ENCODE data around the gene CCDC91.

Gene CCDC91

GRCh38 chr12:28178775-28179174, 11.5 kb upstream of the CCDC91 start:
- no peak overlapping the region for H2AFZ ChIP-seq (ENCODE audit: low read depth, low read length)
- no peak overlapping the region for H3K23ac ChIP-seq (ENCODE audit: low read length in 2 of 2)
- H3K27ac ChIP-seq (ENCODE audit: low read length, poor library complexity, severe bottlenecking): no peak overlapping the region
- no peak overlapping the region for H3K18ac ChIP-seq (ENCODE audit: low read depth in 1 of 2, low read length in 2 of 2)
- H2BK5ac ChIP-seq (ENCODE audit: low read depth, low read length, poor library complexity, severe bottlenecking): no peak overlapping the region
- H3K9ac ChIP-seq (ENCODE audit: low read length): no peak overlapping the region
- no peaks in the 10 kb centered on the region for H3K9me3 ChIP-seq (ENCODE audit: control insufficient read depth, low read length)
- H2BK120ac ChIP-seq (ENCODE audit: low read depth, low read length): no peak overlapping the region
- DNase-seq: no peak
- H4K8ac ChIP-seq (ENCODE audit: low read length): no peak overlapping the region
- no peaks in the 10 kb centered on the region for H3K79me1 ChIP-seq (replicated peaks; ENCODE audit: low read length, poor library complexity, severe bottlenecking)
- no peaks in the 10 kb centered on the region for H3K27me3 ChIP-seq (ENCODE audit: control insufficient read depth in 1 of 2, insufficient read depth in 1 of 2, low read length in 2 of 2)
- no peak overlapping the region for H3K4ac ChIP-seq (ENCODE audit: low read depth in 1 of 2, low read length in 2 of 2)
- H2BK12ac ChIP-seq (ENCODE audit: low read length in 2 of 2): no peak overlapping the region
- no peak overlapping the region for H4K91ac ChIP-seq (ENCODE audit: low read length)
- 85% methylated on average over 7 of the region's 7 CpGs for WGBS
- H3K4me1 ChIP-seq (ENCODE audit: control insufficient read depth, insufficient read depth, low read depth, low read length): no peaks in the 10 kb centered on the region
- no peaks in the 10 kb centered on the region for H3K36me3 ChIP-seq (ENCODE audit: control insufficient read depth in 1 of 2, insufficient read depth in 2 of 2, low read depth in 1 of 2, low read length in 2 of 2)
- H2AK5ac ChIP-seq (ENCODE audit: low read length, severe bottlenecking): no peak overlapping the region
- no peak overlapping the region for H3K14ac ChIP-seq (ENCODE audit: low read length in 2 of 2)
- H3K4me2 ChIP-seq (ENCODE audit: low read length, poor library complexity, severe bottlenecking): no peak overlapping the region
- no peak overlapping the region for H3K4me3 ChIP-seq (ENCODE audit: insufficient read depth in 1 of 2, low read depth in 1 of 2, low read length in 2 of 2)
- H2BK15ac ChIP-seq (ENCODE audit: low read depth, poor library complexity, severe bottlenecking): no peak overlapping the region

GRCh38 chr12:28180786-28181185, 9.5 kb upstream of the CCDC91 start:
- Histone ChIP-seq H3K14ac (ENCODE audit: low read length in 2 of 2) (no peak overlapping the region), H3K79me1 (replicated peaks; ENCODE audit: low read length, poor library complexity, severe bottlenecking) (no peaks in the 10 kb centered on the region), H3K4me2 (ENCODE audit: low read length, poor library complexity, severe bottlenecking) (no peak overlapping the region), H3K27ac (ENCODE audit: low read length, poor library complexity, severe bottlenecking) (no peak overlapping the region), H3K27me3 (ENCODE audit: control insufficient read depth in 1 of 2, insufficient read depth in 1 of 2, low read length in 2 of 2) (no peaks in the 10 kb centered on the region), H4K8ac (ENCODE audit: low read length) (no peak overlapping the region), H3K4ac (ENCODE audit: low read depth in 1 of 2, low read length in 2 of 2) (no peak overlapping the region), H3K23ac (ENCODE audit: low read length in 2 of 2) (no peak overlapping the region), H3K4me1 (ENCODE audit: control insufficient read depth, insufficient read depth, low read depth, low read length) (no peaks in the 10 kb centered on the region), H3K4me3 (ENCODE audit: insufficient read depth in 1 of 2, low read depth in 1 of 2, low read length in 2 of 2) (no peak overlapping the region), H3K9me3 (ENCODE audit: control insufficient read depth, low read length) (no peaks in the 10 kb centered on the region), H2BK15ac (ENCODE audit: low read depth, poor library complexity, severe bottlenecking) (no peak overlapping the region), H2BK5ac (ENCODE audit: low read depth, low read length, poor library complexity, severe bottlenecking) (no peak overlapping the region), H2BK12ac (ENCODE audit: low read length in 2 of 2) (no peak overlapping the region), H3K18ac (ENCODE audit: low read depth in 1 of 2, low read length in 2 of 2) (no peak overlapping the region), H2BK120ac (ENCODE audit: low read depth, low read length) (no peak overlapping the region), H3K9ac (ENCODE audit: low read length) (no peak overlapping the region), H3K36me3 (ENCODE audit: control insufficient read depth in 1 of 2, insufficient read depth in 2 of 2, low read depth in 1 of 2, low read length in 2 of 2) (no peaks in the 10 kb centered on the region), H4K91ac (ENCODE audit: low read length) (no peak overlapping the region), H2AK5ac (ENCODE audit: low read length, severe bottlenecking) (no peak overlapping the region), H2AFZ (ENCODE audit: low read depth, low read length) (no peak overlapping the region)
- DNase-seq: no peak
- 78% methylated on average over 1 of the region's 3 CpGs for WGBS

GRCh38 chr12:28184375-28184774, 5.9 kb upstream of the CCDC91 start:
- peaks cover 20% of the 10 kb centered on the region for H3K9me3 ChIP-seq (ENCODE audit: control insufficient read depth, low read length)
- no peak overlapping the region for H3K4me2 ChIP-seq (ENCODE audit: low read length, poor library complexity, severe bottlenecking)
- DNase-seq: no peak
- H3K27me3 ChIP-seq (ENCODE audit: control insufficient read depth in 1 of 2, insufficient read depth in 1 of 2, low read length in 2 of 2): no peaks in the 10 kb centered on the region
- H3K18ac ChIP-seq (ENCODE audit: low read depth in 1 of 2, low read length in 2 of 2): no peak overlapping the region
- no peak overlapping the region for H3K14ac ChIP-seq (ENCODE audit: low read length in 2 of 2)
- H3K4ac ChIP-seq (ENCODE audit: low read depth in 1 of 2, low read length in 2 of 2): no peak overlapping the region
- no peak overlapping the region for H3K27ac ChIP-seq (ENCODE audit: low read length, poor library complexity, severe bottlenecking)
- H3K36me3 ChIP-seq (ENCODE audit: control insufficient read depth in 1 of 2, insufficient read depth in 2 of 2, low read depth in 1 of 2, low read length in 2 of 2): no peaks in the 10 kb centered on the region
- H3K4me3 ChIP-seq (ENCODE audit: insufficient read depth in 1 of 2, low read depth in 1 of 2, low read length in 2 of 2): no peak overlapping the region
- WGBS: 100% methylated on average over 1 of the region's 1 CpG
- no peak overlapping the region for H2BK15ac ChIP-seq (ENCODE audit: low read depth, poor library complexity, severe bottlenecking)
- no peak overlapping the region for H3K9ac ChIP-seq (ENCODE audit: low read length)
- no peak overlapping the region for H2AFZ ChIP-seq (ENCODE audit: low read depth, low read length)
- H2AK5ac ChIP-seq (ENCODE audit: low read length, severe bottlenecking): no peak overlapping the region
- no peak overlapping the region for H2BK120ac ChIP-seq (ENCODE audit: low read depth, low read length)
- no peak overlapping the region for H4K8ac ChIP-seq (ENCODE audit: low read length)
- H3K4me1 ChIP-seq (ENCODE audit: control insufficient read depth, insufficient read depth, low read depth, low read length): no peaks in the 10 kb centered on the region
- no peak overlapping the region for H3K23ac ChIP-seq (ENCODE audit: low read length in 2 of 2)
- no peak overlapping the region for H4K91ac ChIP-seq (ENCODE audit: low read length)
- no peaks in the 10 kb centered on the region for H3K79me1 ChIP-seq (replicated peaks; ENCODE audit: low read length, poor library complexity, severe bottlenecking)
- H2BK5ac ChIP-seq (ENCODE audit: low read depth, low read length, poor library complexity, severe bottlenecking): no peak overlapping the region
- H2BK12ac ChIP-seq (ENCODE audit: low read length in 2 of 2): no peak overlapping the region

- H4K8ac ChIP-seq (ENCODE audit: low read length): no peak overlapping the region
- H2AFZ ChIP-seq (ENCODE audit: low read depth, low read length): no peak overlapping the region
- H2BK5ac ChIP-seq (ENCODE audit: low read depth, low read length, poor library complexity, severe bottlenecking): no peak overlapping the region
- H2BK120ac ChIP-seq (ENCODE audit: low read depth, low read length): no peak overlapping the region
- no peaks in the 10 kb centered on the region for H3K27me3 ChIP-seq (ENCODE audit: control insufficient read depth in 1 of 2, insufficient read depth in 1 of 2, low read length in 2 of 2)
- no peak overlapping the region for H3K4ac ChIP-seq (ENCODE audit: low read depth in 1 of 2, low read length in 2 of 2)
- no peak overlapping the region for H3K27ac ChIP-seq (ENCODE audit: low read length, poor library complexity, severe bottlenecking)
- no peak overlapping the region for H4K91ac ChIP-seq (ENCODE audit: low read length)
- H2BK15ac ChIP-seq (ENCODE audit: low read depth, poor library complexity, severe bottlenecking): no peak overlapping the region
- H3K9me3 ChIP-seq (ENCODE audit: control insufficient read depth, low read length): peaks cover 20% of the 10 kb centered on the region
- H3K9ac ChIP-seq (ENCODE audit: low read length): no peak overlapping the region
- H3K79me1 ChIP-seq (replicated peaks; ENCODE audit: low read length, poor library complexity, severe bottlenecking): peaks cover 3% of the 10 kb centered on the region
- H3K4me2 ChIP-seq (ENCODE audit: low read length, poor library complexity, severe bottlenecking): no peak overlapping the region
- no peak overlapping the region for H3K14ac ChIP-seq (ENCODE audit: low read length in 2 of 2)
- H3K23ac ChIP-seq (ENCODE audit: low read length in 2 of 2): no peak overlapping the region
- no peak for DNase-seq
- H2BK12ac ChIP-seq (ENCODE audit: low read length in 2 of 2): no peak overlapping the region
- 77% methylated on average over 2 of the region's 2 CpGs for WGBS
- H2AK5ac ChIP-seq (ENCODE audit: low read length, severe bottlenecking): no peak overlapping the region
- no peaks in the 10 kb centered on the region for H3K36me3 ChIP-seq (ENCODE audit: control insufficient read depth in 1 of 2, insufficient read depth in 2 of 2, low read depth in 1 of 2, low read length in 2 of 2)
- no peak overlapping the region for H3K4me3 ChIP-seq (ENCODE audit: insufficient read depth in 1 of 2, low read depth in 1 of 2, low read length in 2 of 2)
- no peak overlapping the region for H3K18ac ChIP-seq (ENCODE audit: low read depth in 1 of 2, low read length in 2 of 2)
- H3K4me1 ChIP-seq (ENCODE audit: control insufficient read depth, insufficient read depth, low read depth, low read length): peaks cover 3% of the 10 kb centered on the region
These were observed 3.8 kb upstream of the CCDC91 start for GRCh38 chr12:28186500-28186899.

Measured in mesenchymal stem cell (in vitro differentiated cells and primary cell).